GM12878 (cell line): ENCODE measurements around the gene MLLT3.

Experiments used
- EP300 ChIP-seq, 2 experiments: fragments of 150-350 bp in 1 of 2; IDR thresholded peaks; 2 replicates each; pipeline ENCODE4 v1.6.1; 2011 to 2012; ENCODE audit warnings: low read depth in 2 of 2, low read length in 2 of 2, borderline replicate concordance in 1 of 2, improper control_type of control experiment in 1 of 2, inconsistent platforms in 1 of 2; ENCODE audit not compliant: control insufficient read depth in 1 of 2
- FOXM1 ChIP-seq: IDR thresholded peaks from 2 replicates; pipeline ENCODE4 v1.6.1; 2012; ENCODE audit warnings: low read depth, mild to moderate bottlenecking, inconsistent platforms, low read length, moderate library complexity
- KDM1A ChIP-seq: fragments of 200-600 bp; sonication (generic); IDR thresholded peaks from 2 replicates; pipeline ENCODE4 v1.6.1; 2016; ENCODE audit warnings: borderline replicate concordance
- NBN ChIP-seq: fragments of 450-650 bp; IDR thresholded peaks from 2 replicates; pipeline ENCODE4 v1.6.1; 2016
- RAD21 ChIP-seq: IDR thresholded peaks from 2 replicates; pipeline ENCODE4 v1.6.1; 2011; ENCODE audit warnings: mild to moderate bottlenecking, low read depth, low read length, moderate library complexity; ENCODE audit not compliant: insufficient read depth
- TF ChIP-seq, protein P1 (sequence below), 3 experiments: IDR thresholded peaks in 2 of 3; conservative IDR thresholded peaks in 1 of 3; 2 replicates each; pipeline ENCODE4 v1.5.1; 2011; ENCODE audit warnings: low read depth in 3 of 3, low read length in 3 of 3, mild to moderate bottlenecking in 3 of 3, control low read depth in 2 of 3, moderate library complexity in 2 of 3, inconsistent platforms in 1 of 3, mixed read lengths in 1 of 3; ENCODE audit not compliant: control insufficient read depth in 2 of 3, insufficient read depth in 1 of 3; ENCODE audit errors: extremely low read depth in 1 of 3
- TF ChIP-seq, protein P2 (sequence below): fragments of 450-650 bp; formaldehyde crosslinking; IDR thresholded peaks from 2 replicates; pipeline ENCODE4 v1.5.0; 2022; ENCODE audit warnings: mild to moderate bottlenecking, missing genetic modification characterization
- TF ChIP-seq, protein P3 (sequence below): IDR thresholded peaks from 2 replicates; pipeline ENCODE4 v1.6.1; 2012; ENCODE audit warnings: low read depth, low read length, improper control_type of control experiment

DNA sequence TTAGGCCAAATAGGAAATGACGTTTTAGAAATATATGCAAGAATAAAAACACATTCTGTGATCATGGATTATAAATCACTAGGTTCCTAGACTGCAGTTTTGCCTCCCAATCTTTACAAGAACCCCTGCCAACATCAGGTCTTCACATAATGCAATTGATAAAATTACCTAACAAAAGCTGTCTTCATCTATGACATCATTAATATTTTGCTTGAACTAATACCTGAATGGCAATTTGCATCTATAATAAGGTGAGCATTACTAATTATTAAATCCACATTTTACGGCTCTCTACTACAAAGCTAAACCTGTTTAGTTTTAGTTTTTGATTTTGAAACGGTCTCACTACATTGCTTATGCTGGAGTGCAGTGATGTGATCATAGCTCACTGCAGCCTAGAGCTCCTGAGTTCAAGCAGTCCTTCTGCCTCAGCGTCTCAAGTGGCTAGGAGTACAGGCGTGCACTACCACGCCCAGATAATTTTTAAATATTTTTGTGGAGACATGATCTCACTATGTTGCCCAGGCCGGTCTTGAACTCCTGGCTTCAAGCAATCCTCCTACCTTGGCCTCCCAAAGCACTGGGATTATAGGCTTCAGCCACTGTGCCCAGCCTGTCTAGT is 218.0 kb downstream of the MLLT3 start:
- TF ChIP-seq, protein P1, sequence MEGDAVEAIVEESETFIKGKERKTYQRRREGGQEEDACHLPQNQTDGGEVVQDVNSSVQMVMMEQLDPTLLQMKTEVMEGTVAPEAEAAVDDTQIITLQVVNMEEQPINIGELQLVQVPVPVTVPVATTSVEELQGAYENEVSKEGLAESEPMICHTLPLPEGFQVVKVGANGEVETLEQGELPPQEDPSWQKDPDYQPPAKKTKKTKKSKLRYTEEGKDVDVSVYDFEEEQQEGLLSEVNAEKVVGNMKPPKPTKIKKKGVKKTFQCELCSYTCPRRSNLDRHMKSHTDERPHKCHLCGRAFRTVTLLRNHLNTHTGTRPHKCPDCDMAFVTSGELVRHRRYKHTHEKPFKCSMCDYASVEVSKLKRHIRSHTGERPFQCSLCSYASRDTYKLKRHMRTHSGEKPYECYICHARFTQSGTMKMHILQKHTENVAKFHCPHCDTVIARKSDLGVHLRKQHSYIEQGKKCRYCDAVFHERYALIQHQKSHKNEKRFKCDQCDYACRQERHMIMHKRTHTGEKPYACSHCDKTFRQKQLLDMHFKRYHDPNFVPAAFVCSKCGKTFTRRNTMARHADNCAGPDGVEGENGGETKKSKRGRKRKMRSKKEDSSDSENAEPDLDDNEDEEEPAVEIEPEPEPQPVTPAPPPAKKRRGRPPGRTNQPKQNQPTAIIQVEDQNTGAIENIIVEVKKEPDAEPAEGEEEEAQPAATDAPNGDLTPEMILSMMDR (IDR thresholded peaks at IDR 0.05 in 2 of 3, conservative IDR thresholded peaks at IDR 0.05 in 1 of 3; ENCODE audit: control insufficient read depth in 2 of 3, extremely low read depth in 1 of 3, insufficient read depth in 1 of 3, low read depth in 3 of 3, low read length in 3 of 3) = no peak
- TF ChIP-seq FOXM1 (no peak), KDM1A (no peak), NBN (no peak), RAD21 (no peak), EP300 (IDR thresholded peaks at IDR 0.05; ENCODE audit: borderline replicate concordance in 1 of 2, control insufficient read depth in 1 of 2, low read depth in 2 of 2, low read length in 2 of 2) (no peak)
- TF ChIP-seq, protein P2, sequence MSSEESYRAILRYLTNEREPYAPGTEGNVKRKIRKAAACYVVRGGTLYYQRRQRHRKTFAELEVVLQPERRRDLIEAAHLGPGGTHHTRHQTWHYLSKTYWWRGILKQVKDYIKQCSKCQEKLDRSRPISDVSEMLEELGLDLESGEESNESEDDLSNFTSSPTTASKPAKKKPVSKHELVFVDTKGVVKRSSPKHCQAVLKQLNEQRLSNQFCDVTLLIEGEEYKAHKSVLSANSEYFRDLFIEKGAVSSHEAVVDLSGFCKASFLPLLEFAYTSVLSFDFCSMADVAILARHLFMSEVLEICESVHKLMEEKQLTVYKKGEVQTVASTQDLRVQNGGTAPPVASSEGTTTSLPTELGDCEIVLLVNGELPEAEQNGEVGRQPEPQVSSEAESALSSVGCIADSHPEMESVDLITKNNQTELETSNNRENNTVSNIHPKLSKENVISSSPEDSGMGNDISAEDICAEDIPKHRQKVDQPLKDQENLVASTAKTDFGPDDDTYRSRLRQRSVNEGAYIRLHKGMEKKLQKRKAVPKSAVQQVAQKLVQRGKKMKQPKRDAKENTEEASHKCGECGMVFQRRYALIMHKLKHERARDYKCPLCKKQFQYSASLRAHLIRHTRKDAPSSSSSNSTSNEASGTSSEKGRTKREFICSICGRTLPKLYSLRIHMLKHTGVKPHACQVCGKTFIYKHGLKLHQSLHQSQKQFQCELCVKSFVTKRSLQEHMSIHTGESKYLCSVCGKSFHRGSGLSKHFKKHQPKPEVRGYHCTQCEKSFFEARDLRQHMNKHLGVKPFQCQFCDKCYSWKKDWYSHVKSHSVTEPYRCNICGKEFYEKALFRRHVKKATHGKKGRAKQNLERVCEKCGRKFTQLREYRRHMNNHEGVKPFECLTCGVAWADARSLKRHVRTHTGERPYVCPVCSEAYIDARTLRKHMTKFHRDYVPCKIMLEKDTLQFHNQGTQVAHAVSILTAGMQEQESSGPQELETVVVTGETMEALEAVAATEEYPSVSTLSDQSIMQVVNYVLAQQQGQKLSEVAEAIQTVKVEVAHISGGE (CRISPR knock-in tag) = no peak
- TF ChIP-seq, protein P3, sequence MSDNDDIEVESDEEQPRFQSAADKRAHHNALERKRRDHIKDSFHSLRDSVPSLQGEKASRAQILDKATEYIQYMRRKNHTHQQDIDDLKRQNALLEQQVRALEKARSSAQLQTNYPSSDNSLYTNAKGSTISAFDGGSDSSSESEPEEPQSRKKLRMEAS = no peak
